22Rv1 (cell line): ENCODE data around the gene GABRG3.

Experiments used
- CTCF ChIP-seq: fragments of 450-650 bp; IDR thresholded peaks from 2 replicates; pipeline ENCODE4 v1.5.1; 2017; ENCODE audit warnings: mild to moderate bottlenecking
- ZFX ChIP-seq: fragments of 450-650 bp; IDR thresholded peaks from 2 replicates; pipeline ENCODE4 v1.6.1; 2017; ENCODE audit warnings: antibody characterized with exemption, borderline replicate concordance

DNA sequence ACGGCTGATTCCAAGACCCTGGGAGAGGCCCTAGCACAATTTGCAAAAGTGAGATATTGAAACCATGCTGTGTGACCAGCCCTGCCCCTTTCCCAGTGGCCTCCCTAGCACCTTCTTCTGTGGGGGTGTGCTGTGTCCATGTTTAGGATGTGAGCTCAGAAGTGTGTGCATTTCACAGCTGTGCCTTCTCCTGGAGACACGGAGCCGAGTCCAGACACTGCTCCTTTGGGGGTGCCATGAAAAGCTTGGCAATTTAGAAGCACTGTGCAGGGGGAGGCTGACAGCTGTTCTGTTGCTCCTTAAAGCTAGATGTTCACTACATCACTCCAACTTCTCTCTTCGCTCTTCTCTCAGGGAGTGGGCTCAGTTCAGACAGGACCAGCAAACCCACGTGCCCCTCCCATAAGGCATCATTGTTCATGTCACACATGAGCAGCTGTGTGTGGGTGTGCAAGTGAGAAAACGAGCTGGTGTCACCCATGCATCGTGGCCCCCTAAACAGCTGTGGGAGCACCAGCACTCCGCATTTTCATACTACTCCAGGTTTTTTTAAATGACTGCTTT is 492.6 kb downstream of the GABRG3 start:
- TF ChIP-seq CTCF = no peak
- no peak for TF ChIP-seq ZFX
